NCI-H2171 treated with DMSO at 0.1 percent for 48 hours (cell line): ENCODE results near the gene SS18.

Source experiments
- DNase-seq: peaks from one replicate; lab custom pipeline; 2025; lab: John Stamatoyannopoulos, UW

SS18 gene

DNA sequence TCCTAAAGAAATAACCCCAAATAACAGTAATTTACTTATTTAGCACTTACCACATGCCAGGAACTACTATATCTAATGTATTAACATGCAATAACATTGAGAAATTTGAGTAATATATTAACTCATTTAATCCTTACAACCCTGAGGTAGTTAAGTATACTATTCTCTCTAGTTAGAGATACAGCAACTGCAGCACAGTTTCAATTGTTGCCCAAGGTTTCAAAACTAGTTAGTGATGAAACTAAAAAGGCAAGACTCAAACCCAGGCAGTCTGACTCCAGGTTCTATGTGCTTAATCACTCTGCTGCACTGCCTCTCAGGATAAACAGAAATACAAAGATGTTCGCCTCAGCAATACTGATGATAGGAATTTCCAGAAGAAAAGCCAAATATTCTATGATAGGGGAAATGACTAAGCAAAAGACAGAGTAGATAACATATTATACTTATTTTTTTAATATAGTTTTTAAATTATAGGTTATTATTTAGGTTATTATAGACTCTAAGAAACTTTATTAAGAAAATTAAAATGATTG, 88.0 kb downstream of the SS18 start:
- DNase-seq: no peak

DNA sequence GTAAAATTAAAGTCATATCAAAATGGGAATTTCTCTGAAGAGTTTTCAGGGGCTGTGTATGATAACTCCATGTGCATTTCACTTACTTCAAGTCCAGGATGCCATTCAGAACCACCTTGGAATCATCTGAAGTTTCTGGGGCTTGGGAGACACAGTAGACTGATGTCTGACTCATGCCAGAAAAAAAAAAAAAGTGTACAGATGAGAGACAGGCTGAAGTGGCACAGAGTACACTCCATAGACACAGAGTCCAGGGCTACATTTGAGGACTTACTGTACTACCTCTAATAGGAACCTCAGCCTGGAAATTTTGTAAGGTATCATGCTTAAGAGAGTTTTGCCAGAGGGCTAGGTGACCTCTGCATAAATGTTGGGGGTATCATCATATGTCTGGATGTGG, 92.0 kb downstream of the SS18 start:
- no peak for DNase-seq

DNA sequence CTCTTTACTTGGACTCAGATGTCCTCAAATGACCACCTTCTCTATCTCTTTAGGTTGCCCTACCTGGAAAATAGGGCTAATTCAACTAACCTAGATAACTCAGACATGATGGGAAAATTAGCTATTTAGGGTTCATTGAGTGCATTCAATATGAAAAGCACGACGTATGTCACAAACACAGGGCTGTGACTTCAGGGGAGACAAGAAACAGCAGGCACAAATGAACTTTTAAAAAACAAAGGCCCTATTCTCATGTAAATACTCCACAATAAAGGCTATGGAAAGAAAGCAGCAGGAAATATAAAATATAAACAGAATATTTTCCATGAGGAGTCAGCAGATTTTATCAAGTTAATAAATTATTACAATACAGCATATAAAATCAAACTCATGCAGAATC, 97.8 kb downstream of the SS18 start:
- no peak for DNase-seq

DNA sequence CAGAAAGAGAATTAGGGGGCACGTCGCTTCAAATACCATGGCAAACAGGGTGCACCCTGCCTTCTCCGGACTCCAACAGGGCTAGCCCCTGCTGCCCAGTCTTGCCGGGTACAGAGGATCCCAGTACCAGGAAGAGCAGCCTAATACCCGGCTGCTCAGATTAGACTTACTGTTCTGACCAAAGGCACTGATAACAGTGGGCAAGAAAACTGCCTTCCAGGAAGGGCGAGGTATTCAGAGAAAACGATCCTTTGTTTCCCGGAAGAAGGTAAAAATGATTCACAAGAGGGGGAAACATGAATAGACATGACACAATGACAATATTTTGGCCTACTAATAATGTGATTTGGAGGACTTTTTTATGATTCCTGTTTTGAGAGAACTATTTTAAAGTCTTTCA, 99.9 kb downstream of the SS18 start:
- no peak for DNase-seq

DNA sequence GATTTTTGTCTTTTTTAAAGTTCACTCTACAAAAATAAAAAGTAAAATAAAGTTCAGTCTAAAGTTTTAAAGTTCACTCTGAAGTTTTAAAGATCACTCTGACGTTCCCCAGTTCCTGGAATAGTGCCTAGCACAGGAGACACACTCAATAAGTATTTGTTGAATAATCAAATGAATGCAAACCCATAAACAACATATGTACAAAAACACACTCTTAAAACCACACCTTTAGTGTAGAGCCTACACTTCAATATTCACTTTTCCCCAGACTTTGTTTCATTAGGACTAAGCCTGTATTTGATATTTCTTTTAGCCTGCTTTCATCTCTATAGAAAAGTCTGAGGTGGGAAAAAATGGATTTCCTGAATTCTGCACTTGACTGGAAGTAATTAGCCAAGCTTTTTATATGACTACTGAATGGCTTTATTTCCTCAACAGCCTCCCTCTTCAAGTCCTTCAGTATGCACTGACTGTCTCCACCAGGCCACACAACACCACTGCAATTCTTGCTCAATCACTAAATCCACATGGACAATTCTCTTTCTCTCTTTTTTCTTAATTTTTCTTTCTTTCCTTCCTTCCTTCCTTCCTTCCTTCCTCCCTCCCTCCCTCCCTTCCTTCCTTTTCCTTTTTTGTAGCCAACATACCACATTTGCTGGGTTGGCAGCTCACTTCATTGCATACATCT, 104.6 kb downstream of the SS18 start:
- DNase-seq: no peak

DNA sequence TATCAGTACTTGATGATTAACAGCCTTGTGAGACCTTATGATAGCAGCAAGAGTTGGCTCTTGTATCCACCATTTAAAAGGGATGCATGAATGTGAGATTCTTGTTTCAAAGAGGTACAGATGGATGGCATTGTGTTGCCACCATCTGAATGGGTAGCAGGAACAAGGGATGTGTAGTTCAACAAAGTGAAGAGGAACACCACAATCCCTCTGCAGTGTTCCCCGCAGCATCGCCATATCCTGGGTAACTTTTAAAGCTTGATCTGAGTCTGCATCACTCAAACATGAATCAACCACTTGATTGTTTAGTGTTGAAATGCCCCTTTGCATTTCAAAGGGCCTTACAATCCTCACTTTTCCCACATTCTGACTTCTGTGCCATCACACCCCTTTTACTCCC, 106.7 kb downstream of the SS18 start:
- no peak for DNase-seq

DNA sequence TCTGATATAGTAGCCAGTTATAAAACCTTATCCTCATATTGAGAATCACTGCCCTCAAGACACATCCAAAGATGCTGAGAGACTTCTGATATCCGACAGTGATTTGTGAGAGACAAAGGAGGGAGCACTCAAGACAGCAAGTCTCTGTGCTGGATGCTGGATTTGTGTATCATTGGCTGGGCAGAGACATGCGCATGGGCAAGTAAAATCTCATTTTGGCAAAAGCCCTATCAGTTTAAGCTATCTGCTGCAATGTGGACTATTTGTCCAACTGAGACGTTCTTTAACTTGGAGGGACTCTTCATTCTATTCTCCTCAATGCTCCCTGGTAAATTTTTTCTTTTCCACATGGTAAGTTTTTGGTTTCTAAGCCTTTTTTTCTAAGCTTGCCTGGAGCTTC, 107.5 kb downstream of the SS18 start:
- DNase-seq: no peak

DNA sequence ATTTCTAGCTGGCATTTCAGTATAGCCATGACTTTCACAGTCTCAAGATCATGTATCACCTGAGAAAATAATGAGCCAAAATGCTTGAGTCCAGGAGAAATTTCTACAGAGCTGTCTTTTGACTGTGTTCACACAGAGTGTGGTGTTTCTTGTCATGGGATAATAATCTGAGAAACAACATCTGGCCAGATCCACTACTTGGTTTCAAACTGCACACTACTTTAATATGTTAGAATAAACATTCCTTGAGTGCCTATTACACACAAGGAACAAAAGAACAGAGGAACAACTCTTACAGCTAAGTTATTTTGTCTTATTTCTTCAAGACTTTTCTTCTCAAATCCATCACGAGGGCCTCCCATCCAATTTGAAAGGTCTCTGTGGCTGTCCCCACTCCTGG, 108.3 kb downstream of the SS18 start:
- no peak for DNase-seq

DNA sequence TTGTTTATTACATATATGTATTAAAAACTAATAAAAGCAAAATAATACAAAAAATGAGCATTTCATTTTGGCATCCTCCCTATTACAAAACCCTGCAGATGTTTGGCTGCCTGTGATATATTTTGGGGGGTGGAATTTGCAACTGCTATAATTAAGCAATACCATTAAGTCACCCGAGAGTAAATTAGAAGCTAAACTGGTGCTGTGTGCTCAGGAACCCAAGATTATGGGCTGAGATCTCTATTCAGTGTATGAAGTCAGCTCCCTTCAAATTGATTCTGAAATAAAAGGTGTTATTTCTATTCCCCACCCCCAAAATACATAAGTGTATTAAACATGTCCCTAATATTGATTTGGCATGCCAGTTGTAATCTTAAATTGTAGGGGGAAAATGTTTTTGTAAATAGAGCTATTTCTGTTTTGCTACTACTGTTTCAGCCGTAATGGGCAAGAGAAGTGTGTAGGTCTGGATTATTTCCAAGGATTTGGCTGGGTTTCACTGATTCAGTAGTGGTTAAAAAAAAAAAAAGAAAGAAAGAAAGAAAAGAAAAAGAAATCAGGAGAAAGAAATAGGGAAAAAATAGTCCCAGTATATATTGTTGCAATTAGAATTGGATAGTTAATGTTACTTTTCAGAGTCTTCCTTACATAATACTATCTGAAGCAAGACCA, 110.9 kb downstream of the SS18 start:
- DNase-seq: no peak

DNA sequence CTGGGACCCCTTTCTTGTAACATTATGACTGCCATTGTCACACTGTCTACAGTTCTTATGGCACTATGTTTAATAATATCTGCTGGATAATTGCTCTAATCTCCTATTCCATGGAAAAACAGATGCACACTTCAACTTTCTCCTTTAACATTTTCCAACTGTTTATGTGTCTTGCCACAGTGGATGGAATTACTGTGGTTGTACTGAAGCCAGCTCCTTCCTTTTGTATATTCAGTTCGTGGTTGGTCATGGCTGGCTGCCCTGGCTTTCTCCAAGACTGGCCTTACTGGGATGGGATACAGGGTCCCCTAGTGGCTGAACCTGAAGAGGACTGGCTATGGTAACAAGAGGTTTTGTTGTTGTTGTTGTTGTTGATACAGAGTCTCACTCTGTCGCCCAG, 113.9 kb downstream of the SS18 start:
- no peak for DNase-seq

DNA sequence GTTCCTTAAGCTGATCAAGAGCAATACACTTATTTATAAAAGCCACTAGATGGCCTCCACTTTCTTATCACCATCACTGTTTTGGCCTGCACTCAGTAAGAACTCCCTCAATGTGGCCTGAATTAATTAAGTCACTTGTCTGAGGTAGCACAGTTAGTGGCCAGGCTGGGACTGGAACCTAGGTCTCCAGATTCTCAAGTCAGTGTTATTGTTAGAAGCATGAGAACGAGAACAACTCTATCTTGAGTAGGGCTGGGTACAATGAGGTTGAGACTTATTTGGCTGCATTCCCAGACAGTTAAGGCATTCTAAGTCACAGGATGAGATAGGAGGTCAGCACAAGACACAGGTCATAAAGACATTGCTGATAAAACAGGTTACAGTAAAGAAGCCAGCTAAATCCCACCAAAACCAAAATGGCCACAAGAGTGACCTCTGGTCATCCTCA, 115.8 kb downstream of the SS18 start:
- no peak for DNase-seq
